ENCODE measurements around the gene NANOS3. TPM values are rescaled to one million over a fixed set of nuclear protein-coding genes. Genes with fewer than 3 reads are reported as not detected.

Gene NANOS3
- total and polyA plus RNA-seq, 9 of the 15 experiments (the other 6 are each of a cell fraction or from before 2014, with no cell fraction given), result not detected

GRCh38 chr19:13920940-13921747 is 44.2 kb downstream of the NANOS3 start (continued):
- no peak for TF ChIP-seq ZNF518B (CRISPR knock-in tag; IDR thresholded peaks at IDR 0.05)
- TF ChIP-seq NKRF (IDR thresholded peaks at IDR 0.05; ENCODE audit: borderline replicate concordance), result no peak
- TF ChIP-seq BCOR (IDR thresholded peaks at IDR 0.05), result peak; percentile 58; the same call in 1 of the 2 replicates
- peak; percentile 100 for TF ChIP-seq ZNF12 (CRISPR knock-in tag; IDR thresholded peaks at IDR 0.05)
- no peak for TF ChIP-seq ZNF274 (IDR thresholded peaks at IDR 0.05; ENCODE audit: borderline replicate concordance, low read depth, low read length)
- TF ChIP-seq ZEB2 (IDR thresholded peaks at IDR 0.05), result no peak
- TF ChIP-seq NR2C2 (CRISPR knock-in tag; IDR thresholded peaks at IDR 0.05), result no peak
- no peak for TF ChIP-seq NR2C2 (tag; IDR thresholded peaks at IDR 0.05)
- peak; percentile 27 for TF ChIP-seq NFYB (IDR thresholded peaks at IDR 0.05; ENCODE audit: extremely low read depth, insufficient read length)
- TF ChIP-seq YY1 (IDR thresholded peaks at IDR 0.05; ENCODE audit: borderline replicate concordance in 1 of 3, control insufficient read depth in 1 of 3, extremely low read depth in 1 of 3, insufficient read depth in 3 of 3, insufficient read length in 1 of 3, insufficient replicate concordance in 2 of 3, low read depth in 1 of 3, low read length in 2 of 3), result peak; percentile 56 to 92 (median 78)
- TF ChIP-seq KAT7 (CRISPR knock-in tag; IDR thresholded peaks at IDR 0.05; ENCODE audit: borderline replicate concordance), result no peak
- 0 out of 4 replicates have a peak, but pooled peaks of 1 of the 2 experiments have one; percentile 25 for TF ChIP-seq FOXK2 (conservative IDR thresholded peaks at IDR 0.05 in 1 of 2, IDR thresholded peaks at IDR 0.05 in 1 of 2; ENCODE audit: low read depth in 2 of 2)
- TF ChIP-seq SMAD4 (CRISPR knock-in tag; conservative IDR thresholded peaks at IDR 0.05), result no peak
- TF ChIP-seq ATF2 (CRISPR knock-in tag; IDR thresholded peaks at IDR 0.05), result no peak
- TF ChIP-seq KDM1A (IDR thresholded peaks at IDR 0.05), result peak in 1 of 2 experiments; percentile 33; a peak in 1 of 4 replicates
- TF ChIP-seq XRCC5 (IDR thresholded peaks at IDR 0.05; ENCODE audit: low read depth, low read length), result no peak
- 0 out of 4 replicates have a peak, but pooled peaks of 1 of the 2 experiments have one; percentile 30 for TF ChIP-seq TEAD1 (CRISPR knock-in tag; IDR thresholded peaks at IDR 0.05)
- no peak for TF ChIP-seq TEAD4 (IDR thresholded peaks at IDR 0.05; ENCODE audit: low read length)
- TF ChIP-seq TEAD4 (CRISPR knock-in tag; IDR thresholded peaks at IDR 0.05; ENCODE audit: borderline replicate concordance), result no peak
